Embryonic facial prominence (tissue), 1 donor: ENCODE results near the gene MXD3.
"Not testable (repeated sequence)": the region's sequence is repeated elsewhere in the genome, so short reads cannot be mapped to it uniquely, and the experiment has no call there.

ENCODE experiments used
- DNase-seq: peaks from one replicate; pipeline ENCODE4 v3.0.0-alpha.2; 2016; ENCODE audit errors: extremely low spot score

MXD3 gene

GRCh38 chr5:177265395-177265794, 46.3 kb downstream of the MXD3 start:
- no peak for DNase-seq

GRCh38 chr5:177264178-177264577, 47.5 kb downstream of the MXD3 start:
- no peak for DNase-seq

DNA sequence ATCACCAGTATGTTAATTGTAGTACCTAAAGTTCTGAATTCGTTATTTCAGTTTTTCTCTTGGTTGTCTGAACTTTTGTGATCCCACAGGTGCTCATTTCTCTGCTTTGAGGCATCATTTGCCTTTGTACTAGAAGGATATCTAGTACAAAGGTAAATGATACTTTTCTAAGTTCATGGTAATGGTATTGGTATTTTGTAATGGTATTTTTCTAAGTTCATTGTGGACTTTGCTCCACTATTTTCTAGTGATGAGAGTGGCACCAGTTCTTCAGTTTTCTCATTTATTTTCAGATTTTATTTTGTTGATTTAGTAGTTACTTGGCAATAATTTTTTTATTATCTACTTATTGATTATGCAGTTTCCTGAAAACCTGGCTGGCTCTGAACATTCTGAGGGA, 50.2 kb downstream of the MXD3 start:
- DNase-seq: no peak

DNA sequence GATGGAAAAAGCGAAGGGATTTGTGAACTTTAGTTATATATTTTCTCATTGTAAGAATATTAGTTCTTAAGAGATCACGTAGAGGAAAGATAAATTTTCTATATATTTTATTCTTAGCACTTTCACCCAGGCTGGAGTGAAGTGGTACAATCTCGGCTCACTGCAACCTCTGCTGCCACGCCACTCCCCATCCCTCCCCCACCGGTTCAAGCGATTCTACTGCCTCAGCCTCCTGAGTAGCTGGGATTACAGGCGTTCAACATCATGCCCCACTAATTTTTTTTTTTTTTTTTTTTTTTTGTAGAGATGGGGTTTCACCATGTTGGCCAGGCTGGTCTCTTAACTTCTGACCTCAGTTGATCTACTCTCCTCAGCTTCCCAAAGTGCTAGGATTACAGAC, 50.7 kb downstream of the MXD3 start:
- DNase-seq: no peak

GRCh38 chr5:177258711-177259110, 53.0 kb downstream of the MXD3 start:
- DNase-seq: not testable (repeated sequence)
